Astrocyte of the hippocampus (primary cell): ENCODE measurements around the gene UQCR11.

Experiments
- DNase-seq: peaks from one replicate; pipeline ENCODE4 v3.0.0; 2011; ENCODE audit warnings: low read depth, low spot score

Gene UQCR11

DNA sequence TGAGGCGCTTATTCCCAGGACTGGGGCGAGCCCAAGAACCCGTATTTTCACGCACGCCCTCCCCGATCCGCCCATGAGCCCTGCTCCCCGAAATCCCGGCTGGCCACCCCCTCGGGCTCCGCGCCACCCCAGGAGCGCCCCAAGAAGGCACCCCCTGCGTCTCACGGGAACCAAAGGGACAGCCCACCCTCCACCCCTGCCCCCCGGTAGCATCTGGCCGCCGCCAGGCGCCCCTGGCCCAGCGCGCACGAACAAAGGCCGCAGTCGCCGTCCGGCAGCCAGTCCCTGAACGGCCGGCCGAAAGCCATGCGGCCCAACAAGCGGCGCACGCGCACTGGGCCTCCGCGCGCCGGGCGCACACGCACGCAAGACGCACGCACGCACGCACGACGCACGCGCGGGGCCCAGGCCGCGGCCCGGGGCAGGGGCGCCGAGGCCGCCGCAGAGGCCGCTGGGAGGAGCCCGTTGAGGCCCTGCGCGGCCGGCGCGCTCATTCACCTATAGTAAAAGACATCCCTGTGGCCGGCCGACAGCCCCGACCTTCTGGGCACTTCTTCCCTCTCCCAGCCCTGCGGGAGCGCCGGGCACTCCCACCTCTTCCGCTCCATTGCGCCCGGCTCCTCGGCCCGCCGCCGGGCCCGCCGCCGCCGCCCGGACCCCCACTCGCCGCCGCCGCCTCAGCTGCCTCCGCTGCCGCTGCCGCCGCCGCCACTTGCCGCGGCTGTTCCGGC, 13.1 kb downstream of the UQCR11 start:
- DNase-seq, result peak; percentile 97

DNA sequence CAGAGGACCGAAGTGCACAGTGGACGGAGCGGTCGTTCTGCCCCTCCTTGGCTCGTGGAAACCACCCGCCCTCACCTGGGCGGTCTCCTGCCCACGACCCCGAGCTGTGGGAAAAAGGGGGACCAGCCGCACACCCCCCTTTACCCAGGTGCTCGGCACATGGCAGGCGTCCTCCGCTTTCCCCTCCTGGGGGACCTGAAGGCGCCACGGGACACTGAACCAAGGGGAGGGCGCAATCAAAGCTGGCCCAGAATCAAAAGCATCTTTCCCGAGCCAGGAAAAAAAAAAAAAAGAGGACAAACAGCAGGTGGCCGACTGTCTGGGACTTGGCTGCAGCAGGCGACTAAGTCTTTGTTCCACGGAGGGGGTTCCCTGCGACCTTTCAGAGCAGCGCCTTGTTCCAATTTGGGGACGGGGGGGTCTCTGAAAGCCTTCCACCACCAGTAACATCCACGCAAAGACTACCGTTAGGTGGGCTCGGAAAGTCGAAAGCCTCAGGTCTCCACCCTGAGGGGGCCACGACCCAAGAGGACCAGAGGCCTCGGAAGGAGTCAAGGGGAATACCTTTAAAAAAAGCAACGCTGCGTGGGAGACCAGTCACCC, 13.7 kb downstream of the UQCR11 start:
- DNase-seq, result peak; percentile 46

DNA sequence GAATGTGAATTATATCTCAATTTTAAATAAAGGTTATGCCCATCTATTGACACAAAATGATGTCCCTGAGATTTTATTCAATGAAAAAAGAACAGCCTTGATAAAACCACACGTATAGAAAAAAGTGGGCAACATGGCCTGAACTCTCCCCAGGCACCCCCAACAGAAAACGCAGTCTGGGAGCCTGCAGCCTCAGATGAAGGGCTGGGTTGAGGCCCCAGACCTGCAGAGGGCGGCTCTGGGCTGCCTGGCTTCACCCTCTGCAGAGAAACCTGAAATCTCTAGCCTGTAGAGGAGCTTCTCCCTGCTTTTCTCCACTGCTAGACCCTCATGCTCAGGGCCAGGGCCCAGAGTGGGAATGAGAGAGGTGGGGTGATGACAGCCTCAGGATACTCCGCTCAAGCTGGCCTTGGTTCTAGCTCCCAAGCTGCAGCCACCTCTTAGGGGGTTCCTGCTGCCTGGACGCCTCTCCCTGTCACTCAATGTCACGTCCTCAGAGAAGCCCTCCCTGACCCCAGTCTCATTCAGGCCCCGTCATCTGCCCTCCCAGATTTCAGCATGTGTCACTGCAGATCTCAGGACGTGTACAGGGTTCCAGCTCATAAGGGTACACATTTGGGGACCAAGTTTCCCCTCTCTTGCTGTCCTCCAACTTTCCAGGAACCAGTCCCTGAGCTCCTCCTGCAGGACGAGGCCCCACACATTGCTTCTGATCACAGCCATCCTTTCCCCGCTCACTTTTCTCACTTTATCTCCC, 14.4 kb downstream of the UQCR11 start:
- DNase-seq, result peak; percentile 53

DNA sequence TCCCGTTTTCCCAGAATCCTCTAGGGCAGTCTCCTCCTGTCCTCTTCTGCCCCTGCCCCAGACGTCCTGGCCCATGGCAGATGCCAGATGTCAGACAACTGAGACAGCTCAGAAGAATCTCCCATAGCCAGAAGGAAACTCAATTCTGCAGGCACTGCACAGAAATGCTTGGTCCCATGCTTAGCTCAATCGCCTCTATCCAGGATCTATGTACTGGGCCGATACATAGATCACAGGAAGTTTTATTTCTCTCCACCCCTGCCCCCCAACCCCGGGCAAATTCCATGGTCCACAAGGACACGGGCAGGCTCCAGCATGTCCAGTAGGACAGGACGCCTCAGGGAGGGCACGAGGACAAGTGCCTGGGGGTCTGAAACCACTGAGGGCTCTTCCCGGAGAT, 17.4 kb downstream of the UQCR11 start:
- DNase-seq, result no peak

DNA sequence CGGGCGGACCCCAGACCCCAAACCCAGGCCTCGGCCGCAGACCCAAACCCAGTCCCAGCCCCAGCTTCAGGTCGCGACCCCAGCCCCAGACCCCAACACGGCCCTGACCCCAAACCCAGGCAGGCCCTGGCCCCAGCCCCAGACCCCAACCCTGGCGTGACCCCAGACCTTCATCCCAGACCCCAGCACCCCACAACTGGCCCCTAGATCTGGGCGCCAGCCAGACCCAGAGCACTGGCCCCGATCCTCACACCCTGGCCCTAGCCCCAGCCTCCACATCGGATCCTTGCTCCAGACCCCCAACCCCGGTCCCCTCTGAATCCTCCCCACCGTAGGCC, 20.1 kb downstream of the UQCR11 start:
- no peak for DNase-seq

DNA sequence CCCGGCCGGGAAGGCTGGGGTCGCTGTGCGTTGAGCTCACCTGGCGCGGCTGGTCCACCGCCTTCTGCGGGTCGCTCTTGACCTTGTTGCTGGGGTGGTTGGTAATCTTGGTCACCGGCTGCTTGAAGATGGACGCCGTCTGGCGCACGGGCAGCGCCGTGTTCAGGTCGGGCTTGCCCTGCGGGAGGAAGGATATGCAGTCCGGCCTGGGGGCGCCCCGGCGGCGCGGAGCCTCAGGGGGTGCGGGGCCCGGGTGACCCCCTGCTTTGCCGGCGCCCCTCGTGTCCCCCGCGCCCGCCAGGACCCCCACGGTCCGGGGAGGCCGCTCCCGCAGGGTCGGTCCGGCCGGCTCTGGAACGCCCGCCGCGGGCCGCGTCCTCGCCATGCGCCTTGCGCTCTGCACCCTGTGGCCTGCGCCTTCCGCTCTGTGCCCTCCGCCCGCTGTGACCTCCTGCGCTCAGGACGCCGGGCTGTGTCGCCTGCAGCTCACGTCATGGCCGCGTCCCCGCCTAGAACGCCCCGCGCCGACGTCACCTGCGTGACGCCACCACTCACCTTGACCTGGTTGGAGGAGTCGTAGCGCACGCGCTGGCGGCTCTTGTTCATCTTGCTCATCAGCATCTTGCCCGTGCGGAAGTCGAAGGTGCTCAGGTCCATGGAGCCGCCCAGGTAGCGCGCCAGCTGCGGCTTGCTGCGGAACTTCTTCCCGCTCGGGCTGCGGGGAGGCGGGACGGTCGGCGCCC, 20.6 kb downstream of the UQCR11 start:
- DNase-seq, result no peak

DNA sequence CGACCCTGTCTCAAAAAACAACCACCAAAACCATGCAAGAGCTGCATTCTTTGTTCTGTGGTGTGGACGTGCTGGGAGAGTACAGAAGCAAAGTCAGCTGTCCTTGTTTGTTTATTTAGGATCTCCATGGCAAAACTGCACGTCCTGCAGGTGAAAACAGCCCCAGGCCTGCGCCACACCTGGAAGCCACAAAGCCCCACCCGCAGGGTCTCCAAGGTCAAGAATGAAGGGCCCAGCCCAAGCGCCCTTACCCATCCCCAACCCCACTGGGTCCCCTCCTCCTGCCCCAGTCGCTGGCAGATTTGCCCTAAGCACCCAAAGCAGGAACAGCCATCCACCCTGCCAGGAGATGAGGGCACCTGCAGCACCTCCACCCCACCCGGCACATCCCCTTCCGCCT, 23.1 kb downstream of the UQCR11 start:
- no peak for DNase-seq

DNA sequence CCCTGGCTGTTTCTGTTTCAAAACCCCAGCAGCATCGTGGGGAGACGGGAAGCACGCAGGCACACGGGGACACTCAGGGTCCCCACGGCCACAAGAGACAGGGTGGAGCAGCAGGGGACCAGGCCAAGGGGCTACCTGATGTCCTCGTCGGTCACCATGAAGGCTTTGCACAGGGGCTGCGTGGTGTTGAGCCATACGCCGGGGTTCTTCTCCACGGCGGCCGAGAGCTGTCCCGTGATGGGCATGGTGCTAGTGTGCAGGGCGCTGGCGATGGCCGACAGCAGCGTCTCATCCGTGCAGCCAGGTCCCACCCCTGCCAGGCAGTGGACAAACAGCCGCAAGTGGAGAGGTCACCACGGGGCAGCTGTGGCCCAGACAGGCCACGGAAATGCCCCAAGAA, 24.3 kb downstream of the UQCR11 start:
- no peak for DNase-seq

DNA sequence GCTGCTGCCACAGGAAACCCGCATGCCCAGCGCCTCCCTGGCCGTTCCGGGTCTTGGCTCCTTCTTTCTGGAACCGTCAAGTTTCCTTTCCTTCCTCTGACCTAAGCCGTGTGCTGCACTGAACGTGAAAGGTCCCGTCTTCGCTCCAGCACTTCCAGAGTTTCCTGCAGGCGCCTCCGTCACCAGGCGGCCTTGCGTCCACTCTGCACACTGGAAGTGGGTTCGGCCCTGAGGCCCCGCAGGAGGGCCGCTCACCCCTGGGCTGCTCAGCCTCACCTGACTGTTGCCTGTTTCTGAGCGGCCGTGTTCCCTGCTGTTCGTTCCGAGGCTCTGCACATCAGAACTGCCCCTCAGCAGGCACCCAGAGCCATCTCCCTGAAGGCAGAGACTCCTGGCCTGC, 24.9 kb downstream of the UQCR11 start:
- no peak for DNase-seq

DNA sequence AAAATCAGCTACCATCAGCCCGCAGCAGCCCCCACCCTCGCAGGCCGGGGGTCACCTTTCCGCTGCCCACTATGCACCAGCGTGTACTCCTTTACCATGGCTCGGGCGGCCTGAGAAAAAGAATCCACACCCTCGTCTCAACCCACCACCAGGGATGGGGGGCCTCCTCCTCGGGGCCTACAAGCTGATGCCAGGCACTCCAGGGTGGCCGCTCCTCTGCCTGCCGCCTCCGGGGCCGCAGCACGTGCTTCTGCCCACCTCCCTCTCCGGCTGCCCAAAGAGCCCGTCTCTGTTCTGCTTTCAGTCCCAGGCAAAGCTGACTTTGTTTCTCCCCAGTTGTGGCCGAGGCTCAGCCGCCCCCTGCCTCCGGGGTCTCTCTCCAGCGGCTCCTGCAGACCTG, 26.0 kb downstream of the UQCR11 start:
- no peak for DNase-seq

DNA sequence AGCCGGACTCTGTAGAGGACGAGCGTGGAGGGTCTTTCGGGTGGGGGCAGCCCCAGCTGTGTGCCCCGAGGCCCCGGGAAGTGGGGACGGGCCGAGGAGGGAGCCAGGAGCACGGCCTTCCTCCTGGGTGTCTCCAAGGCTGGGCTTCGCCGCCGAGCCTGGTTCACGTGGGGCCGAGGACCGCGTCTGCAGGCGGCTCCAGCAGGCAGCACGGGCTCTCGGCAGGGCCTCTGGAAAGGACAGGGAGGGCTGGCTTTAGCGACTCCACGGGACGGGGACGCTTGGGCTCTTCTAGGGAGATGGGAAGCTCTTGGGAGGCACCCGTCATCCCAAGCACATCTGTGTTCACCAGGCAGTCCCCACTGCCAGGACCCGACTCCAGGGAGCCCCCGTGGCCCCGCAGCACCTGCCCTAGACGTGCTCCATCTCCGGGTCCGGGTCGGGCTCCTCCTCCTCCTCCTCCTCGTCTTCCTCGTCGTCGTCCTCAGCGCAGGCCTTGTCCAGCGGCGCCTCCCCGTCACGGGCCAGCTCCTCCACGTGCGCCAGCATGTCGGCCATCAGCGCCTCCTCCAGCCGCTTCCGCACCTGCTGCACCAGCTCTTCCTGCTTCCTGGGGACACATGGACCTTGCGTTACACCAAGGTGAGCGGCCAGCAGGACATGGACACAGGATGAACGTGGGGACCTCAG, 27.2 kb downstream of the UQCR11 start:
- DNase-seq, result no peak

DNA sequence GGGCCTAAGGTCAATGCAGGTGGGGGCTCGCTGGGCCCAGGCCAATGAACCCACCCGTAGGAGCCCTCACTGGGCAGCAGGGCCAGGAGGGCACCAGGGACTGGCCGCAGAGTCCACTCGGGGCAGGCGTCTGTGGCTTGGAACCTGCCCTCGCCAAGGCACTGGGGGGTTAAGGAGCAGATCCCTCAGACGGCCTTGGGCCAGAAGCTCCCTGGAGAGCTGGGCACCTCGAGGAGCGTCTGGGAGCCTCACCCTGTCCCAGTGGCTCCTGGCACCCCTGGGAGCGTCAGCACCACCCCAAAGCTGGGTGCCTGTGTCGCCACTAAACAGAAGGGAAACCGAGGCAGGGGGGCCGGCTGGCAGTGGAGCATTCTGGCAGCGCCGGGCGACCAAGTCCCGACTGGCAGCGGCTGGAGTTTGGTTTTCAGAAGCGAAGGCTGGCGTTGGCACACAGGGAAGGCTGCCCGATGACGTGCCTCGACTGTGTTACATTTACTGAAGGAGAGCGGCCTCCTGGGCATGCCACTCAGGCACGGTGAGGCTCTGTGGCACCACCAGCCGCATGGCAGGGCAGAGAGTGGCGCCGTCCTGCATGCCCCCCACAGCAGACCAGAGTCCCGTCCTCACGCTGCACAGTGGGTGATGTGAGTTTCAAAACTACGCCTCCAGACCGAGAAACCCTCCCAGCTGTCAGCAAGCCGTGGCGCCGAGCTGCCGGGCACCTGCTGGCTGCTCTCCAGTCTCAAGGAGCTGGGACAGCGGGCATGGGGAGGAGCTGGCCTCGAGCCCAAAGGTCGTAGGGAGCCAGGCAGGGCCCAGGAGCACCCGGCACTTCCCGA, 28.0 kb downstream of the UQCR11 start:
- DNase-seq, result no peak

DNA sequence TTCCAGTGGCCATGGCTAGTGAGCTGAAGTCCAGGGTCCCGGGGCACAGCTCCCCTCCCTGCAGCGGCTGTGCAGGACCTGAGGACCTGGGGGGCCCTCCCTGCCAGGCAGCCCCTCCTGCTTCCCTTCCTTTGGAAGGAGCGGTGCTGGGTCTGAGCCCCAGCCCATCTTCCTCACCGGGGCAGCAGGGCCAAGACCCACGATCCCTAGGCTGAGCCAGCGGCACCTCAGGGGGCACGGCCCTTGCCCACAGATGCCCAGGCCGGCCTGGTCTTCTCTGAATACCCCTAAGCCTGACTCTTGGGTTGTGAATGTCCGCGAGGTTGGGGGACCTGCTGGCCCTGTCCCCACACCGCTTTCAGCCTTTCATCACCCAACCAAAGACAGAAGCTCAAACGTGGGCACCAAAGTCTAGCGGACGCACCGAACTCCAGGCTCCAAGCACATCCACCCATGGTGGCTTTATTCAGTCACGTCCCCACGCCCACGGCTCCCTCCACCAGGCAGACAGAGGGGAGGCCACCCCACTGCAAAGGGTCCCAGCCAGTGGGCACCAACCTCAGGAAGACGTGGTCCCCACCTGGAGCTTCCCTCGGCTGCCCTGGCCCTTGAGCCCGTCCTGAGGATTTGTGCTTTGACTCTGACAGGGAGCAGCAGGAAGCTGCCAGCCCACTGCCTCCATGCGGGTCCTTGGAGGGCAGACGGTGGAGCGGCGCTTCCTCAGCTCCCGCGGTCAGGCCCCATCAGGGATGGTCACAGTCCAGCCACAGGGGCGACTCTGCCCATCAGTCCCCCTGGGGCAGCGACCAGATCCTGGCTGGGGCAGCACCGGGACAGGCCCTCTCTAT, 28.8 kb downstream of the UQCR11 start:
- DNase-seq, result no peak

DNA sequence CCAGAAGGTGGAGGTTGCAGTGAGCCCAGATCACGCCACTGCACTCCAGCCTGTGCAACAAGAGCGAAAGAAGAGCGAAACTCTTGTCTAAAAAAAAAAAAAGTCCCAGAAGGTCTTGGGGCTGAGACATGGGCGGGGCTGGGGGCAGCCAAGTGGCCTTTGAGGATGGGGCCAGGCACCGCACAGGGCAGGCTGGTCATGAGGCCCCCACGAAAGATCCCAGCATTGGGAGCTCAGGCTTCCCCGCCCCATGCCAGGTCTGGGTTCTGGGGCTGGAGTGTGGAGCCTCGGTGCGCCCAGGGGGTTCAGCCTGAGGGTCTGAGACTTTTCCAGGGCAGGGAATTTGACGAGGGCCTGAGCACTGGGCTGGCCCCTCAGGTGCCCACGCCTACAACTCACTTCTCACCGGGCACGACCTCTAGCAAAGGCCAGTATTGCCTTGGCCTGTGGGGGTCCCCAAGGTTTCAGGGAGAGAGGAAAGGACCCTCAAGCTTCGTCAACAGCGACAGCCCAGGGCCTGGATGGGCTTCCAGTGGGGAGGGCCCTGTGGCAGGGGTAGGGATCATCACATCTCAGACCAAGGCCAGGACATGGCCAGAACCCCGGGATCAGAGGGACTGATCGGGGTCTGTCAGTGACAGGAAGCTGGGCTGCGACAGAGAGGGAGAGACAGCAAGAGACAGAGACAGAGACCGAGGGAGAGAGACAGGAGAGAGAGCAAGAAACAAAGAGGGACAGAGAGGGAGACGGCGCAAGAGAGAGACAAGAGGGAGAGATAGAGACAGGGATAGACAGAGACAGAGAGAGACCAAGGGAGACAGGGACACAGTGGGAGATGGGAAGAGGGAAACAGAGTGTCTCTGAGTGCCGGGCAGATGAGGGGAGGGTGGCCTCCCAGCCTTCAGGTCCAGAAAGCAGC, 29.7 kb downstream of the UQCR11 start:
- DNase-seq, result no peak

DNA sequence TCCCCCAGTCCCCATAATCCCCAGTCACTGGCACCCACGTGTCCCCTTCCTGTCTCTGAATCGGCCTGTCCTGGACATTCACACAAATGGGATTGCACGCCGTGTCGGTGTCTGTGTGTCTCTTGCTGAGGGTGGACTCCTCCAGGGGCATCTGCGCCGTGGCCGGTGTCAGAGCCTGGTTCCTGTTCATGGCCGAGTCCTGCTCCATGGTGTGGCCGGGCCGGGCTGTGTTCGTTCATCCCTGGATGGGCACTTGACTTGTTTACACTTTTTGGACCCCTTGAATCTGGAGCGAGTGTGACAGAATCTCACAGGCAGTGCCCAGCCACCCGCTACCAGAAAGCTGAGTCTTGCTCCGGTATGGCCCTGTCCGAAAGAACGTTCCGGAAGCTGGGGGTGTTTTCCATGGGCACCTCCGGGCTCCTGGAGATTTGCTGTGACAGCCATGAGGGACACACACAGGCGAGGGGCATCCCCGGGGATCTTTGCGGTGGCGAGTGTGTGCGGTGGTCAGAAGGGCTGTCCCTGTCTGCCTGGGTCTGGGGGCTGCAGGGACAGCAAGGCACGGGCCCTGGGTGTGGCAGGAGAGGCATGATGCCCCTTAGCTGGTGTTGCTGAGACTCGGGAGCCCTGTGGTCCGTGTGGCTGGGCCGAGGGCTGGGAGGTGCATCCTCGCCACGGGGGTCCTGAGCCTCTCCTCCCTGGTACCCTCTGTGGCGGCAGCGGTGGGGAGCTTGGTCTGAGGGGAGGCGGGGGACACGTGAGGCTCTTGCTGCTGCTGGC, 30.7 kb downstream of the UQCR11 start:
- DNase-seq, result no peak

DNA sequence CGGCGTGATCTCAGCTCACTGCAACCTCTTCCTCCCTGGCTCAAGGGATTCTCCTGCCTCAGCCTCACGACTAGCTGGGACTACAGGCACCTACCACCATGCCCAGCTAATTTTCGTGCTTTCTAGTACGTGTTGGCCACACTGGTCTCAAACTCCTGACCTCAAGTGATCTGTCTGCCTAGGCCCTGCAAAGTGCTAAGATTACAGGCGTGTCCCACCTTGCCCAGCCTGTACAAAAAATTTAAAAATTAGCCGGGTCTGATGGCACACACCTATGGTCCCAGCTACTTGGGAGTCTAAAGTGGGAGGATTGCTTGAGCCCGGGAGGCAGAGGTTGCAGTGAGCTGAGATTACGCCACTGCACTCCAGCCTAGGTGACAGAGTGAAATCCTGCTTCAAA, 32.5 kb downstream of the UQCR11 start:
- no peak for DNase-seq

DNA sequence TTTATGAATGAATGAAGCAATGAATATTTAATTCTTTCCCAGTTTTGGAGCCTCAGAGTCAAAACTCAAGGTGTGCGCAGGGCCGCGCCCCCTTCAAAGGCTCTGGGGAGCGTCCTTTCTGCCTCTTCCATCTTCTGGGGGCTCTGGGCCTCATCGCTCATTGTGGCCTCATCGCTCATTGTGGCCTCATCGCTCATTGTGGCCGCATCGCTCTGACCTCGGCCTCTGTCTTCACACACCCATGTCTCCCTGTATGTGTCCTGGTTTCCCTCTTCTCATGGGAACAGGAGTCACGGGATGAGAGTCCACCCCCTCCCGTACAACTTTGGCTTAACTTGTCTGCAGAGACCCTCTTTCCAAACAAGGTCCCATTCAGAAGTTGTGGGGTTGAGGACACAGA, 33.9 kb downstream of the UQCR11 start:
- no peak for DNase-seq

DNA sequence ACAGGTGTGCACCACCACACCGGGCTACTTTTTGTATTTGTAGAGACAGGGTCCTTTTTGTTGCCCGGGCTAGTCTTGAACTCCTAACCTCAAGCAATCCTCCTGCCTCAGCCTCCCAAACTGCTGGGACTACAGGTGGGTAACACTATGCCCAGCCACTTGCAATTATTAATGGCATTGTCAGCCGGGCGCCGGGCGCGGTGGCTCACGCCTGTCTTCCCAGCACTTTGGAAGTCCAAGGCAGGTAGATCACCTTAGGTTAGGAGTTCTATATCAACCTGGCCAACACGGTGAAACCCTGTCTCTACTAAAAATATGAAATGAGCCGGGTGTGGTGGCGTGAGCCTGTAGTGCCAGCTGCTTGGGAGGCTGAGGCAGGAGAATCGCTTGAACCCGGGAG, 34.4 kb downstream of the UQCR11 start:
- no peak for DNase-seq
